Upper lobe of left lung (tissue), 6 donors: ENCODE data around the gene MAOA. TPM values are rescaled to one million over a fixed set of nuclear protein-coding genes. Genes with fewer than 3 reads are reported as not detected.

Experiments used
- ATAC-seq, 2 donors: fragments of 200-7000 bp; cut with Tn5 transposase; one replicate each; pipeline ENCODE4 v1.9.1; 2022; ENCODE audit warnings: mild to moderate bottlenecking in 2 of 2, moderate library complexity in 2 of 2; ENCODE audit not compliant: low FRiP score in 2 of 2
- DNase-seq, 2 donors: peaks; one replicate each; pipeline ENCODE4 v3.0.0-alpha.2; 2019 to 2020
- H3K27ac ChIP-seq, 4 donors: fragments of 200-600 bp; sonication (generic); one replicate each; pipeline ENCODE4 v1.5.1; 2016 to 2019
- H3K27me3 ChIP-seq, 4 donors: fragments of 200-600 bp; sonication (generic); one replicate each; pipeline ENCODE4 v1.5.1; 2017 to 2019
- H3K36me3 ChIP-seq, 4 donors: fragments of 200-600 bp; sonication (generic); one replicate each; pipeline ENCODE4 v1.5.1; 2016 to 2019
- H3K4me1 ChIP-seq, 4 donors: fragments of 200-600 bp; sonication (generic); one replicate each; pipeline ENCODE4 v1.5.1; 2018 to 2019
- H3K4me3 ChIP-seq, 4 donors: fragments of 200-600 bp; sonication (generic); one replicate each; pipeline ENCODE4 v1.5.1; 2017 to 2019; ENCODE audit warnings: mild to moderate bottlenecking in 2 of 4, moderate library complexity in 1 of 4
- H3K9me3 ChIP-seq, 4 donors: fragments of 200-600 bp; sonication (generic); one replicate each; pipeline ENCODE4 v1.5.1; 2018 to 2019
- EP300 ChIP-seq, 4 donors: sonication (generic); formaldehyde crosslinking; IDR thresholded peaks; one replicate each; pipeline ENCODE4 v1.5.1; 2017; ENCODE audit warnings: antibody characterized with exemption in 4 of 4, control low read depth in 2 of 4
- POLR2A ChIP-seq, 4 donors: fragments of 450-650 bp; IDR thresholded peaks; one replicate each; pipeline ENCODE4 v1.5.1; 2016 to 2017; ENCODE audit warnings: antibody characterized with exemption in 4 of 4, mild to moderate bottlenecking in 2 of 4
- POLR2AphosphoS5 ChIP-seq, 2 donors: sonication (generic); formaldehyde crosslinking; IDR thresholded peaks; one replicate each; pipeline ENCODE4 v1.5.1; 2017; ENCODE audit warnings: antibody characterized with exemption in 2 of 2
- WGBS, 2 donors: methylation state at CpG; one replicate each; pipeline ENCODE4 v1.1.5; 2017 to 2018; 5-methylcytosine and 5-hydroxymethylcytosine counted together
- total RNA-seq, 6 donors: library from RNA; depleted of rRNA in 4 of 6; stranded (reverse); fragments of >200 nt in 4 of 6; gene quantifications; one replicate each; pipeline versions ENCODE4 v1.1.0 to v1.2.1, GENCODE V29; 2016 to 2021
- TF ChIP-seq, protein P1 (sequence below), 6 experiments: fragments of 450-650 bp in 4 of 6; fragments of 200-600 bp in 2 of 6; sonication (generic) in 2 of 6; IDR thresholded peaks; one replicate each; pipeline ENCODE4 v1.5.1; 2016 to 2019; ENCODE audit warnings: antibody characterized with exemption in 6 of 6
- donor health status: DM: no; HTN: no; CAD: no; lungs with moderate emphysema.
- donor health status: DM: no; HTN: yes; CAD: no; lungs with severe emphysema.

MAOA gene
- total RNA-seq, 6 donors from 2014 or later = 112 to 300 (median 204) TPM

DNA sequence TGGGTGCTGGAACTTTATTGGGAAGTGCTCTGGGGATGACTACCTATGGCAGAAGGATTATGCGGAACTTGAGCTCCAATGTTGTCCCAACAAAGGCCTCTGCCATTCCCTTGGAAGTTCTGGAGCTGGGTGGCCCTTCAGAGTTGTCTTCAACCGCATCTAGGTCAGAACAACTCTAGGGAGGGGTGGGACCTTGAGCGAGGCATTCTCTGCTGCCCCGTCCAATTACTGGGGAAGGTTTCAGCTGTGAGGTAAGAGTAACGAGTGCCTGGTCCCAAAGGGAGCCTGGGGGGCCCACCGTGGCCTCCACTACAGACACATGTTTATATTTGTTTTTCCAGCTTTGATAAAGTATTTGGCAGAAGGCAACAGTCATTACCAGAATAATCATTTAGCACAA, 79.4 kb downstream of the MAOA start:
- no peak for ATAC-seq
- H3K4me1 ChIP-seq = no peaks in the 10 kb centered on the region
- WGBS, 2 donors = 71 to 73% methylated on average over 6 of the region's 6 CpGs
- TF ChIP-seq POLR2AphosphoS5 (IDR thresholded peaks at IDR 0.05) (no peak), EP300 (IDR thresholded peaks at IDR 0.05) (no peak), POLR2A (IDR thresholded peaks at IDR 0.05) (no peak)
- TF ChIP-seq, protein P1, sequence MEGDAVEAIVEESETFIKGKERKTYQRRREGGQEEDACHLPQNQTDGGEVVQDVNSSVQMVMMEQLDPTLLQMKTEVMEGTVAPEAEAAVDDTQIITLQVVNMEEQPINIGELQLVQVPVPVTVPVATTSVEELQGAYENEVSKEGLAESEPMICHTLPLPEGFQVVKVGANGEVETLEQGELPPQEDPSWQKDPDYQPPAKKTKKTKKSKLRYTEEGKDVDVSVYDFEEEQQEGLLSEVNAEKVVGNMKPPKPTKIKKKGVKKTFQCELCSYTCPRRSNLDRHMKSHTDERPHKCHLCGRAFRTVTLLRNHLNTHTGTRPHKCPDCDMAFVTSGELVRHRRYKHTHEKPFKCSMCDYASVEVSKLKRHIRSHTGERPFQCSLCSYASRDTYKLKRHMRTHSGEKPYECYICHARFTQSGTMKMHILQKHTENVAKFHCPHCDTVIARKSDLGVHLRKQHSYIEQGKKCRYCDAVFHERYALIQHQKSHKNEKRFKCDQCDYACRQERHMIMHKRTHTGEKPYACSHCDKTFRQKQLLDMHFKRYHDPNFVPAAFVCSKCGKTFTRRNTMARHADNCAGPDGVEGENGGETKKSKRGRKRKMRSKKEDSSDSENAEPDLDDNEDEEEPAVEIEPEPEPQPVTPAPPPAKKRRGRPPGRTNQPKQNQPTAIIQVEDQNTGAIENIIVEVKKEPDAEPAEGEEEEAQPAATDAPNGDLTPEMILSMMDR (IDR thresholded peaks at IDR 0.05) = no peak
- no peaks in the 10 kb centered on the region for H3K27me3 ChIP-seq
- DNase-seq = no peak
- no peaks in the 10 kb centered on the region for H3K9me3 ChIP-seq
- H3K4me3 ChIP-seq = no peak overlapping the region
- peak overlapping the region in 1 of 4 donors; percentile 39 for H3K27ac ChIP-seq
- peaks cover 0 to 54% (median 0%) of the 10 kb centered on the region in 4 donors for H3K36me3 ChIP-seq

DNA sequence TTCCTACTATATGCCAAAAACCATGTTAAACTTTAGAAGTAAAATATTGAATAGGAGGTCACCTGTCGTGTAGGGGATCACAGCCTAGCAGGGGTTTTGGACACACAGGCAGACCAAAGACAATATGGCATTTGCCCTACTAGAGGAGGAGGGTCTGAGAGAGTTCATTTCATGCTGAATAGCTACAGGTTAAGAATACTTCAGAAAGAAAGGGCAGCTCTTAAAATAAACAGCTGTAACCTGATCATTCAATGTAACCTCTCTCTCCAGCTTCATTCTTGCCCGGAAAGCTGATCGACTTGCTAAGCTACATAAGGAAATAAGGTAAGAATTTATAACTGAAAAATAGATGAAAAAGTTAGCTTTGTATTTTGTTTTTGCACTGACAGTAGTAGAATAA, 79.9 kb downstream of the MAOA start:
- ATAC-seq (no peak), DNase-seq (no peak)
- no peak overlapping the region for H3K4me3 ChIP-seq
- no peaks in the 10 kb centered on the region for H3K9me3 ChIP-seq
- H3K27me3 ChIP-seq = no peaks in the 10 kb centered on the region
- no peak for TF ChIP-seq POLR2A (IDR thresholded peaks at IDR 0.05)
- TF ChIP-seq, protein P1 (IDR thresholded peaks at IDR 0.05) = no peak
- TF ChIP-seq EP300 (IDR thresholded peaks at IDR 0.05) = no peak
- TF ChIP-seq POLR2AphosphoS5 (IDR thresholded peaks at IDR 0.05) = no peak
- peak overlapping the region in 1 of 4 donors; percentile 39 for H3K27ac ChIP-seq
- 65 to 81% methylated on average over 3 of the region's 3 CpGs for WGBS, 2 donors
- peaks cover 0 to 52% (median 0%) of the 10 kb centered on the region in 4 donors for H3K36me3 ChIP-seq
- no peaks in the 10 kb centered on the region for H3K4me1 ChIP-seq

DNA sequence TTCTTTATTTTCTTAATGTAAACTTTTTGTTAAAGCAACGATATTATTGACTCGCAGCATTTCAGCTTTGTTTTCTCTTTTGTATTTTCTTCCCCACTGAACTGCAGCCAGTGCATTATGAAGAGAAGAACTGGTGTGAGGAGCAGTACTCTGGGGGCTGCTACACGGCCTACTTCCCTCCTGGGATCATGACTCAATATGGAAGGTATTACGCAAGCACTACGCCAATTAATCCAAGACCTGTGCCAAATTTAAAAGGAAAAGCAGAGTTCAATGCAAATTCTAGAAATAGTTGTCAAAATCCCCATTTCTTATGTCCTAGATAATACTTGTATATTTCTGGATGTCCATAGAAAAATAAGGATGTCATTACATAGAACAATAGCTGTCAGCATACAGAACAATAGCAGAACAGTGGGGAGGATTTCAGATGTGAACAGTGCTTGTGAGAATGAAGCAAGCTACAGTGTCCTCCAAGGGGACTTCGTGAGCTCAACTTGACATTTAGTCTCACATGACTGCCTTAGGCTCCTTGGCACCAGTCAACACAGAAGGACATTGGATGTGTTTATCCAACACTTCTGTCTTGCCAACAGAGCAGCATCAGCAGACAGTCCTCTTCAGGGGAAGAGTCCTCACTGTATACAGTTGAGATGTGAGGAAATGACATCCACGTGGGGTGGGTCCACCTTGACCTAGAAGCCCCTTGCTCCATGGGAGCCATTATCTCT, 85.9 kb downstream of the MAOA start:
- peaks cover 0 to 43% (median 0%) of the 10 kb centered on the region in 4 donors for H3K36me3 ChIP-seq
- H3K9me3 ChIP-seq = no peaks in the 10 kb centered on the region
- no peak overlapping the region for H3K4me3 ChIP-seq
- H3K27me3 ChIP-seq = no peaks in the 10 kb centered on the region
- peak overlapping the region in 2 of 4 donors; percentile 21 to 54 for H3K27ac ChIP-seq
- TF ChIP-seq POLR2A (IDR thresholded peaks at IDR 0.05) (no peak), EP300 (IDR thresholded peaks at IDR 0.05) (no peak), POLR2AphosphoS5 (IDR thresholded peaks at IDR 0.05) (no peak)
- TF ChIP-seq, protein P1 (IDR thresholded peaks at IDR 0.05) = no peak
- H3K4me1 ChIP-seq = peaks cover 0 to 21% (median 7%) of the 10 kb centered on the region in 4 donors
- DNase-seq = no peak
- peak; percentile 34 to 73 for ATAC-seq
- WGBS, 2 donors = 30 to 62% methylated on average over 6 to 7 of the region's 7 CpGs

DNA sequence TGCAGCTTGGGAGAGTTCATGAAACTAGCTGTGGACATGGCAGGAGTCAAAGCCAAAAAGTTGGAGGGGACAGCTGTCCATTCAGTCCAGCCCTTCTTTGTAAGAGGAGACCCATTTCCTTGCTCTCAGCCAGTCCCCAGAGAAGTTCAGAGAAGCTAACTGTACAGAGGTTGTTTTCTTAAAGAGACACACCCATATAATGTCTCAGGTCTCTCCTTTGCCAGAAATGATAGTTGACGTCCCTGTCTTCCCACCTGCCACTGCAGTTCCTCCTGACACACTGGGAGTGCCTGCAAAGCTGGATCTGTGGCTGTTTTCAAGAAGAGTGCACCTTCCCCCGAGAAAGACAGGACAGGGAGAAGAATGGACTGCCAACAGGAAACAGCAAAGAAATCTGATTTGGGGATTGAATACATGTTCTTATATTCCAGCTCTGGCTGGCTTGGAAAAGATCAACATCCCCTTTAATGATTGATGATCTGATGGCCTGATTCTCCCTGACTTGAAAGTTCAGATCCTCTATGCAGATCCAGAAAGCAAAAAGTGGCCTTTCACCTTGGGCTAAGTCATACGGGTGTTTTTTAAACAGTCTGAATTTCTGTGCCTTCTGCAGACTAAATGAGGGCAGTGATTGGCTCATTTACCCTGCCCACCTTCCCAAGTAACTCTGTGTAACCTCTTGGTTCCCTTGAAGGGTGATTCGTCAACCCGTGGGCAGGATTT, 87.2 kb downstream of the MAOA start:
- DNase-seq (no peak), ATAC-seq (no peak)
- 50 to 55% methylated on average over 1 to 5 of the region's 5 CpGs for WGBS, 2 donors
- peaks cover 0 to 21% (median 7%) of the 10 kb centered on the region in 4 donors for H3K4me1 ChIP-seq
- H3K27ac ChIP-seq = peak overlapping the region in 2 of 4 donors; percentile 3 to 54
- H3K27me3 ChIP-seq = no peaks in the 10 kb centered on the region
- no peak for TF ChIP-seq POLR2AphosphoS5 (IDR thresholded peaks at IDR 0.05)
- no peak for TF ChIP-seq POLR2A (IDR thresholded peaks at IDR 0.05)
- TF ChIP-seq, protein P1 (IDR thresholded peaks at IDR 0.05) = no peak
- TF ChIP-seq EP300 (IDR thresholded peaks at IDR 0.05) = no peak
- no peaks in the 10 kb centered on the region for H3K9me3 ChIP-seq
- H3K36me3 ChIP-seq = peaks cover 0 to 38% (median 0%) of the 10 kb centered on the region in 4 donors
- no peak overlapping the region for H3K4me3 ChIP-seq
